Measurements from ENCODE around the gene PRL.

DNA sequence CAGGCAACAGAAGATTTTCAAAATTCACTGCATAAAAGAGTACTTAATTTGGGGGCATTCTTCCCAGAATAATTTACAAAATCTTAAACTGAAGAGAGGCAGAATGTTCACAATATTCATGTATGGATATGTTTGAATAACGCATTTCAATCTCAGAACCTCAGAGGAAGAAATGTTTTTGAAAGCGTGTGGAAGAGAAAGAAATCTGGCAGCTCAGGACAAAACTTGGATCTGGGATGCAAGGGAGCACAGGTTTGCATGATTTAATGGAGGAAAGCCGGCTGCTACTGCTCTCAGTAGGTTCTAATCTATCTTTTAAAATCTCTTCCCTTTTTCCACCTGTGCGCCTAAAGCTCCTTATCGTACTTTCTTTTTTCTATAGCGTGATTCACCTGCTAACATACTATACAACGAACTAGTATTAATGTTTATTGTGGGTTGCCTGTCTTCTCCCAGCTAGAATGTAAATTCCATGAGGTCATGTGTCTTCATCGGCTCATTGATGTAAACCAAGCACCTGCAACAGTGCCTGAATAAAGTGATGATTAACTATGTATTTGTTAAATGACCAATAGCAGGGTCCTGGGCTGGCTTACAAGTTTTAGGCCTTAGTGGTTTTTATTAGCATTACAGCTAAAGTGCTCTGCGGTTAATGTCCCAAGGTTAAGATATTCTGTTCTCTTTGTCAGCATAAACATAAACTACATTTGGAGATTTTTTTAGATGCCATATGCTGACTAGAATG lies 15.3 kb downstream of the PRL start:
- TF ChIP-seq CTCF (IDR thresholded peaks at IDR 0.05; ENCODE audit: poor library complexity, severe bottlenecking) (no peak), POLR2AphosphoS5 (IDR thresholded peaks at IDR 0.05) (no peak), EZH2 (IDR thresholded peaks at IDR 0.05; ENCODE audit: borderline replicate concordance, insufficient read depth, low read length, poor library complexity, severe bottlenecking) (no peak)

All from neural cell (in vitro differentiated cells).